Panc1 (cell line): ENCODE results near the gene GRM1. TPM values are rescaled to one million over a fixed set of nuclear protein-coding genes. Genes with fewer than 3 reads are reported as not detected.

Experiments used
- ATAC-seq: fragments of 200-7000 bp; cut with Tn5 transposase; 2 replicates; pipeline ENCODE4 v1.9.1; 2020; ENCODE audit warnings: mild to moderate bottlenecking, moderate library complexity
- BruUV-seq: library from RNA; stranded (reverse); fragments of 400-500 nt; replicated peaks from 2 replicates; lab custom pipeline; 2021; lab: Mats Ljungman, UMichigan
- CTCF ChIA-PET: fragments of 300-600 bp; sonication (Branson Sonifier 250); formaldehyde crosslinking; loops from one replicate; lab custom pipeline; 2022; ENCODE audit warnings: antibody characterized with exemption; lab: Charles Lee
- POLR2A ChIA-PET: fragments of 300-600 bp; sonication (Branson Sonifier 250); formaldehyde crosslinking; loops from one replicate; lab custom pipeline; 2022; ENCODE audit warnings: antibody characterized with exemption; lab: Charles Lee
- DNase-seq: peaks from one replicate; pipeline ENCODE4 v3.0.0-alpha.2; 2010; ENCODE audit warnings: low read depth, low spot score
- H3K27ac ChIP-seq: 2 replicates; pipeline ENCODE4 v1.5.1; 2011; ENCODE audit warnings: mild to moderate bottlenecking, low read length, inconsistent platforms
- H3K27me3 ChIP-seq: fragments of 200-500 bp; sonication (Bioruptor generic); 2 replicates; pipeline ENCODE4 v1.6.0; 2014; ENCODE audit warnings: low read length, inconsistent platforms; ENCODE audit not compliant: control insufficient read depth, insufficient read depth
- H3K36me3 ChIP-seq: fragments of 200-500 bp; sonication (Bioruptor generic); 2 replicates; pipeline ENCODE4 v1.5.1; 2014; ENCODE audit warnings: inconsistent platforms, mild to moderate bottlenecking, low read length, moderate library complexity; ENCODE audit not compliant: control insufficient read depth, insufficient read depth
- H3K4me1 ChIP-seq: 2 replicates; pipeline ENCODE4 v1.5.1; 2011; ENCODE audit warnings: inconsistent platforms, mild to moderate bottlenecking, low read length, moderate library complexity; ENCODE audit not compliant: control insufficient read depth, insufficient read depth
- H3K4me3 ChIP-seq, 2 experiments: 2 replicates each; pipeline ENCODE4 v1.5.1; 2011 to 2012; ENCODE audit warnings: low read depth in 2 of 2, low read length in 2 of 2, mild to moderate bottlenecking in 2 of 2, inconsistent platforms in 1 of 2, moderate library complexity in 1 of 2
- H3K9me3 ChIP-seq: fragments of 200-500 bp; sonication (Bioruptor generic); 2 replicates; pipeline ENCODE4 v1.5.1; 2014; ENCODE audit warnings: low read depth, mild to moderate bottlenecking, inconsistent platforms, low read length, moderate library complexity; ENCODE audit not compliant: control insufficient read depth, insufficient read depth
- CTCF ChIP-seq: fragments of 450-650 bp; IDR thresholded peaks from 2 replicates; pipeline ENCODE4 v1.5.1; 2017; ENCODE audit warnings: mild to moderate bottlenecking
- POLR2AphosphoS5 ChIP-seq: IDR thresholded peaks from 2 replicates; pipeline ENCODE4 v1.6.1; 2012; ENCODE audit warnings: mild to moderate bottlenecking, low read depth, low read length, moderate library complexity
- SIN3A ChIP-seq: IDR thresholded peaks from 2 replicates; pipeline ENCODE4 v1.6.1; 2012; ENCODE audit warnings: low read depth, mild to moderate bottlenecking, low read length, moderate library complexity, borderline replicate concordance; ENCODE audit not compliant: insufficient read depth
- TCF7L2 ChIP-seq: IDR thresholded peaks from 2 replicates; pipeline ENCODE4 v1.6.1; 2011; ENCODE audit warnings: mild to moderate bottlenecking, low read depth, low read length, inconsistent platforms
- in situ Hi-C: cut with HindIII; loops from 2 replicates; pipeline ENCODE4 v1.10.0; 2016; ENCODE audit warnings: low sequenced_read_pairs, low pct_unique_long_range_greater_than_20kb
- intact Hi-C: fragments of 100-400 bp; cut with micrococcal nuclease; formaldehyde crosslinking; loops from one replicate; pipeline ENCODE4 v1.10.0; 2022; ENCODE audit not compliant: unreplicated experiment
- total RNA-seq: library from RNA; stranded (reverse); gene quantifications from one replicate; pipeline ENCODE4 v1.2.1, GENCODE V29; 2021; ENCODE audit not compliant: unreplicated experiment
- TF ChIP-seq, protein P1 (sequence below), 2 experiments: IDR thresholded peaks; 2 replicates each; pipeline ENCODE4 v1.6.1; 2011 to 2012; ENCODE audit warnings: low read depth in 2 of 2, control low read depth in 1 of 2, low read length in 1 of 2, mild to moderate bottlenecking in 1 of 2, moderate library complexity in 1 of 2; ENCODE audit not compliant: insufficient read depth in 1 of 2

The GRM1 gene
- total RNA-seq, 1 experiment from 2014 or later = not detected

- Histone ChIP-seq H3K27me3 (no peaks in the 10 kb centered on the region), H3K4me3 (no peak overlapping the region), H3K4me1 (no peaks in the 10 kb centered on the region), H3K9me3 (no peaks in the 10 kb centered on the region), H3K36me3 (no peaks in the 10 kb centered on the region), H3K27ac (no peak overlapping the region)
- intact Hi-C loops = no loop called here
- no peak for TF ChIP-seq TCF7L2
- TF ChIP-seq, protein P1, sequence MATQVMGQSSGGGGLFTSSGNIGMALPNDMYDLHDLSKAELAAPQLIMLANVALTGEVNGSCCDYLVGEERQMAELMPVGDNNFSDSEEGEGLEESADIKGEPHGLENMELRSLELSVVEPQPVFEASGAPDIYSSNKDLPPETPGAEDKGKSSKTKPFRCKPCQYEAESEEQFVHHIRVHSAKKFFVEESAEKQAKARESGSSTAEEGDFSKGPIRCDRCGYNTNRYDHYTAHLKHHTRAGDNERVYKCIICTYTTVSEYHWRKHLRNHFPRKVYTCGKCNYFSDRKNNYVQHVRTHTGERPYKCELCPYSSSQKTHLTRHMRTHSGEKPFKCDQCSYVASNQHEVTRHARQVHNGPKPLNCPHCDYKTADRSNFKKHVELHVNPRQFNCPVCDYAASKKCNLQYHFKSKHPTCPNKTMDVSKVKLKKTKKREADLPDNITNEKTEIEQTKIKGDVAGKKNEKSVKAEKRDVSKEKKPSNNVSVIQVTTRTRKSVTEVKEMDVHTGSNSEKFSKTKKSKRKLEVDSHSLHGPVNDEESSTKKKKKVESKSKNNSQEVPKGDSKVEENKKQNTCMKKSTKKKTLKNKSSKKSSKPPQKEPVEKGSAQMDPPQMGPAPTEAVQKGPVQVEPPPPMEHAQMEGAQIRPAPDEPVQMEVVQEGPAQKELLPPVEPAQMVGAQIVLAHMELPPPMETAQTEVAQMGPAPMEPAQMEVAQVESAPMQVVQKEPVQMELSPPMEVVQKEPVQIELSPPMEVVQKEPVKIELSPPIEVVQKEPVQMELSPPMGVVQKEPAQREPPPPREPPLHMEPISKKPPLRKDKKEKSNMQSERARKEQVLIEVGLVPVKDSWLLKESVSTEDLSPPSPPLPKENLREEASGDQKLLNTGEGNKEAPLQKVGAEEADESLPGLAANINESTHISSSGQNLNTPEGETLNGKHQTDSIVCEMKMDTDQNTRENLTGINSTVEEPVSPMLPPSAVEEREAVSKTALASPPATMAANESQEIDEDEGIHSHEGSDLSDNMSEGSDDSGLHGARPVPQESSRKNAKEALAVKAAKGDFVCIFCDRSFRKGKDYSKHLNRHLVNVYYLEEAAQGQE (IDR thresholded peaks at IDR 0.05; ENCODE audit: insufficient read depth in 1 of 2, low read depth in 2 of 2, low read length in 1 of 2) = no peak
- TF ChIP-seq POLR2AphosphoS5 = no peak
- no peak for TF ChIP-seq CTCF
- TF ChIP-seq SIN3A = no peak
- DNase-seq (no peak), ATAC-seq (no peak)
- ChIA-PET POLR2A (no interaction called here), CTCF (no interaction called here)
- in situ Hi-C loops = no loop called here
- no TSS peak for BruUV-seq
Observed at GRCh38 chr6:146267447-146267846, 238.6 kb downstream of the GRM1 start.

DNA sequence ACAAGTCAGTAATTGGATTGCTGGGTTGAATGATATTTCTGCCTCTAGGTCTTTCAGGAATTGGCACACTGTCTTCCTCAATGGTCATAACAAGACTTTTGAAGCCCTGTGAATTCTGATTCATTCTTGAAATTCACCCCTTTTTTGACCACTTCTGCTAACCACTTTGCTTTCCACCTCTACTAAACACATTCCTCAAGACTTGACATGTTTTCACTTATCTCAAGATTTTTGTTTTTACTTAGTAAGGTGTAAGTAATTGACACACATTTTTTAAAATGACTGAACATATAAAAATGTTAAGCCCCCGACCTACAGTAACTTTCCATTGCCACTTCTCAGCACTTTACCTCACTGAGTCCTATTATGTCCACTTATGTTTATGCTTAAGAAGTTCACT is 239.1 kb downstream of the GRM1 start:
- in situ Hi-C loops = no loop called here
- ChIA-PET CTCF (no interaction called here), POLR2A (no interaction called here)
- Histone ChIP-seq H3K27me3 (no peaks in the 10 kb centered on the region), H3K27ac (no peak overlapping the region), H3K9me3 (no peaks in the 10 kb centered on the region), H3K4me1 (no peaks in the 10 kb centered on the region), H3K36me3 (no peaks in the 10 kb centered on the region), H3K4me3 (no peak overlapping the region)
- intact Hi-C loops = no loop called here
- no peak for TF ChIP-seq CTCF
- TF ChIP-seq, protein P1 (IDR thresholded peaks at IDR 0.05; ENCODE audit: insufficient read depth in 1 of 2, low read depth in 2 of 2, low read length in 1 of 2) = no peak
- TF ChIP-seq TCF7L2 = no peak
- no peak for TF ChIP-seq POLR2AphosphoS5
- no peak for TF ChIP-seq SIN3A
- DNase-seq (no peak), ATAC-seq (no peak)
- no TSS peak for BruUV-seq
